Measurements from ENCODE around the gene ZBTB34. TPM values are rescaled to one million over a fixed set of nuclear protein-coding genes. Genes with fewer than 3 reads are reported as not detected.
A peak's percentile ranks its signal among the peaks of the same experiment; 100 is the strongest.

ZBTB34 gene
- polyA plus RNA-seq, 6 donors from 2014 or later, result 1.5 to 2.5 (median 1.7) TPM; not detected in 1

- ATAC-seq (ENCODE audit: low read depth in 2 of 2), result no peak
- peak overlapping the region in 1 of 6 donors; percentile 26 for H3K27ac Mint-ChIP-seq
- no peaks in the 10 kb centered on the region for H3K27me3 Mint-ChIP-seq
- no peaks in the 10 kb centered on the region for H3K9me3 Mint-ChIP-seq
- H3K36me3 Mint-ChIP-seq, result peaks cover 6 to 14% of the 10 kb centered on the region in 2 donors
- no peak for DNase-seq
- H3K4me3 Mint-ChIP-seq, result no peak overlapping the region
- H3K4me1 Mint-ChIP-seq, result peaks cover 21 to 34% (median 27%) of the 10 kb centered on the region in 3 donors
Measured at GRCh38 chr9:126874546-126875314, 14.3 kb downstream of the ZBTB34 start.

GRCh38 chr9:126875756-126876510 is 15.5 kb downstream of the ZBTB34 start:
- H3K27ac Mint-ChIP-seq, result peak overlapping the region in 3 of 6 donors; percentile 7 to 86 (median 60)
- ATAC-seq (ENCODE audit: low read depth in 2 of 2) (no peak), DNase-seq (no peak)
- peaks cover 11 to 14% of the 10 kb centered on the region in 2 donors for H3K36me3 Mint-ChIP-seq
- H3K4me1 Mint-ChIP-seq, result peaks cover 17 to 34% (median 23%) of the 10 kb centered on the region in 3 donors
- H3K4me3 Mint-ChIP-seq, result no peak overlapping the region
- no peaks in the 10 kb centered on the region for H3K27me3 Mint-ChIP-seq
- no peaks in the 10 kb centered on the region for H3K9me3 Mint-ChIP-seq

GRCh38 chr9:126876531-126876930 is 16.1 kb downstream of the ZBTB34 start:
- Mint-ChIP-seq H3K4me3 (no peak overlapping the region), H3K36me3 (peaks cover 11 to 14% of the 10 kb centered on the region in 2 donors), H3K9me3 (no peaks in the 10 kb centered on the region), H3K4me1 (peaks cover 17 to 34% (median 23%) of the 10 kb centered on the region in 3 donors), H3K27me3 (no peaks in the 10 kb centered on the region), H3K27ac (peak overlapping the region in 2 of 6 donors; percentile 60 to 86)
- ATAC-seq (ENCODE audit: low read depth in 2 of 2), result no peak
- DNase-seq, result no peak

DNA sequence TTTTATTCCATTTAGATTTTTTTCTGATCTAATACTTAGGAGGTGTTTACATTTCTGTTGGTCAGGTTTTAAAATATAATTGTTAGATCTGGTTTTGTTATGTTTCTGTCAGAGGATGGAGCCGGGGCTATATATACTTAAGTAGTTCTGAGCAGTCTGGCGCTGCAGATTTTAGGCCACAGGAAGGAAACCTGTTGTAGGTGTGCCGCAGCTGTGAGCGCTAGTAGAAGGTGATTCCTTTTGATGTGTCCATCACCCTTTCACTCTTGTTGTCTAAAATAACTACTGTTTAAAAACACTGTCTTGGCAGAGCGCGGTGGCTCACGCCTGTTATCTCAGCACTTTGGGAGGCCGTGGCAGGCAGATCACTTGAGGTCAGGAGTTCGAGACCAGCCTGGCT is 17.0 kb downstream of the ZBTB34 start:
- H3K27me3 Mint-ChIP-seq, result no peaks in the 10 kb centered on the region
- ATAC-seq (ENCODE audit: low read depth in 2 of 2), result no peak
- H3K9me3 Mint-ChIP-seq, result no peaks in the 10 kb centered on the region
- H3K27ac Mint-ChIP-seq, result peak overlapping the region in 1 of 6 donors; percentile 14
- H3K4me1 Mint-ChIP-seq, result peaks cover 17 to 33% (median 22%) of the 10 kb centered on the region in 3 donors
- no peak for DNase-seq
- no peak overlapping the region for H3K4me3 Mint-ChIP-seq
- H3K36me3 Mint-ChIP-seq, result peaks cover 11 to 14% of the 10 kb centered on the region in 2 donors

DNA sequence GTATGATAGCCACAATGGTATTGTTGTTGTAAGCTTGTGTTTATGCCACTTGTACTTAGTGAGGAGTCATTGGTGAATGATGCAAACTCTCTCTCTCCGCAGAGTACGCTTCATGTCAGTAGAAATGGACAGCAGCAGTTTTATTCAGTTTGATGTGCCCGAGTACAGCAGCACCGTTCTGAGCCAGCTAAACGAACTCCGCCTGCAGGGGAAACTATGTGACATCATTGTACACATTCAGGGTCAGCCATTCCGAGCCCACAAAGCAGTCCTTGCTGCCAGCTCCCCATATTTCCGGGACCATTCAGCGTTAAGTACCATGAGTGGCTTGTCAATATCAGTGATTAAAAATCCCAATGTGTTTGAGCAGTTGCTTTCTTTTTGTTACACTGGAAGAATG is 18.8 kb downstream of the ZBTB34 start:
- Mint-ChIP-seq H3K4me3 (no peak overlapping the region), H3K27ac (no peak overlapping the region), H3K27me3 (no peaks in the 10 kb centered on the region), H3K36me3 (peaks cover 11 to 14% of the 10 kb centered on the region in 2 donors), H3K4me1 (peaks cover 17 to 29% (median 19%) of the 10 kb centered on the region in 3 donors), H3K9me3 (no peaks in the 10 kb centered on the region)
- DNase-seq (no peak), ATAC-seq (ENCODE audit: low read depth in 2 of 2) (no peak)

- no peak for ATAC-seq (ENCODE audit: low read depth in 2 of 2)
- Mint-ChIP-seq H3K4me3 (no peak overlapping the region), H3K9me3 (no peaks in the 10 kb centered on the region), H3K27ac (peak overlapping the region in 1 of 6 donors; percentile 11), H3K36me3 (peaks cover 11 to 14% of the 10 kb centered on the region in 2 donors), H3K4me1 (peaks cover 13 to 22% (median 15%) of the 10 kb centered on the region in 3 donors), H3K27me3 (no peaks in the 10 kb centered on the region)
- DNase-seq, result no peak
Measured at GRCh38 chr9:126880226-126880946, 19.9 kb downstream of the ZBTB34 start.

GRCh38 chr9:126880947-126881332 is 20.5 kb downstream of the ZBTB34 start:
- ATAC-seq (ENCODE audit: low read depth in 2 of 2), result no peak

GRCh38 chr9:126882746-126883145 is 22.3 kb downstream of the ZBTB34 start:
- Mint-ChIP-seq H3K9me3 (no peaks in the 10 kb centered on the region), H3K36me3 (peaks cover 8 to 11% of the 10 kb centered on the region in 2 donors), H3K4me1 (peaks cover 0 to 4% (median 0%) of the 10 kb centered on the region in 3 donors), H3K27me3 (no peaks in the 10 kb centered on the region), H3K27ac (no peak overlapping the region), H3K4me3 (no peak overlapping the region)
- DNase-seq (no peak), ATAC-seq (ENCODE audit: low read depth in 2 of 2) (no peak)

More at GRCh38 chr9:126880947-126881332, 20.5 kb downstream of the ZBTB34 start:
- DNase-seq, result no peak
- Mint-ChIP-seq H3K27ac (peak overlapping the region in 1 of 6 donors; percentile 11), H3K4me1 (peaks cover 9 to 18% (median 12%) of the 10 kb centered on the region in 3 donors), H3K4me3 (no peak overlapping the region), H3K36me3 (peaks cover 11 to 14% of the 10 kb centered on the region in 2 donors), H3K9me3 (no peaks in the 10 kb centered on the region), H3K27me3 (no peaks in the 10 kb centered on the region)

DNA sequence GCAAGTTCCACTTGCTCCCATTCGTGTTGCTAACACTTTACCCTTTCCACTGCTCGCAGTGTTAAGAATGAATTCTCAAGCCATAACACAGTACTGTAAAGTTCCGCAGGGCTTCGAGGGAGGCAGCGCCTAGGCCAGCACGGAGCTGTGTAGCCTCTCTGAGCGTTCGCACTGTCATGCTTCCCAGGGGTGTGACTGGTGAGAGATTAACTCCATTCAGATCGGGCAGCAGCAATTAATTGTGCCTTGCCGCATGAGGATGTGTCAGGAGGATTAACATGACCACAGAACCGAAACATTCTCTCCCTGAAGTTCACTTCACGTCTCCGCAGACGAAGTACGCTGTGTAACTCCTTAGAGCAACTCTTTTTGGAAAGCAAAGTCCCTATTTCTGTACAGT is 23.2 kb downstream of the ZBTB34 start:
- Mint-ChIP-seq H3K4me1 (peaks cover 0 to 4% (median 0%) of the 10 kb centered on the region in 3 donors), H3K36me3 (peaks cover 8 to 11% of the 10 kb centered on the region in 2 donors), H3K9me3 (no peaks in the 10 kb centered on the region), H3K4me3 (no peak overlapping the region), H3K27ac (no peak overlapping the region), H3K27me3 (no peaks in the 10 kb centered on the region)
- DNase-seq (no peak), ATAC-seq (ENCODE audit: low read depth in 2 of 2) (no peak)

- no peak overlapping the region for H3K4me3 Mint-ChIP-seq
- no peaks in the 10 kb centered on the region for H3K9me3 Mint-ChIP-seq
- H3K27ac Mint-ChIP-seq, result no peak overlapping the region
- peaks cover 0 to 4% (median 0%) of the 10 kb centered on the region in 3 donors for H3K4me1 Mint-ChIP-seq
- ATAC-seq (ENCODE audit: low read depth in 2 of 2), result no peak
- H3K27me3 Mint-ChIP-seq, result no peaks in the 10 kb centered on the region
- peaks cover 0 to under 1% of the 10 kb centered on the region in 2 donors for H3K36me3 Mint-ChIP-seq
- DNase-seq, result no peak
Measured at GRCh38 chr9:126885131-126885641, 24.7 kb downstream of the ZBTB34 start.

GRCh38 chr9:126886034-126886822 is 25.8 kb downstream of the ZBTB34 start:
- no peaks in the 10 kb centered on the region for H3K36me3 Mint-ChIP-seq
- peaks cover 0 to 4% (median 0%) of the 10 kb centered on the region in 3 donors for H3K4me1 Mint-ChIP-seq
- no peaks in the 10 kb centered on the region for H3K27me3 Mint-ChIP-seq
- DNase-seq (no peak), ATAC-seq (ENCODE audit: low read depth in 2 of 2) (no peak)
- peak overlapping the region in 1 of 6 donors; percentile 43 for H3K27ac Mint-ChIP-seq
- no peak overlapping the region for H3K4me3 Mint-ChIP-seq
- H3K9me3 Mint-ChIP-seq, result no peaks in the 10 kb centered on the region

DNA sequence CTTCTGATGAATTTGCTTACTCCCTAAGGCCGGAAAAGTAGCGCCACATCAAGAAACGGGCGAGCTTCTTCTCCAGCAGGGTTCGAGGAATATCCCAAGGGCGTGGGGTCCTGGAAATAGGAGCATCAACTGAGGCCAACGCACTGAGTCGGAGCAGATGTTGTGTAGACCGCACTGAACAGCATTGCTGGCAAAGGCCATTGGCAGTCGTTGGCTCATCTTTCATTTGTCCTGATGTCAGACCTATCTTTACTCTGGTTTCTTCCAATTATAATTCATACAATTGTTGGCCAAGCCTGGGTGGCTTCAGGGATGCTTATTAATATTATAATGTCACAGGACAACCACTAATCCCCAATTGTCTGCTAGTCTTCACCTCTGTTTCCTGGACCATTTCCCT is 26.5 kb downstream of the ZBTB34 start:
- H3K27me3 Mint-ChIP-seq, result no peaks in the 10 kb centered on the region
- no peaks in the 10 kb centered on the region for H3K9me3 Mint-ChIP-seq
- H3K36me3 Mint-ChIP-seq, result no peaks in the 10 kb centered on the region
- no peak overlapping the region for H3K4me3 Mint-ChIP-seq
- peak overlapping the region in 1 of 6 donors; percentile 56 for H3K27ac Mint-ChIP-seq
- DNase-seq, result no peak
- no peak for ATAC-seq (ENCODE audit: low read depth in 2 of 2)
- peaks cover 0 to 2% (median 0%) of the 10 kb centered on the region in 3 donors for H3K4me1 Mint-ChIP-seq
